ENCODE results near the gene CHRNA10. TPM values are rescaled to one million over a fixed set of nuclear protein-coding genes. Genes with fewer than 3 reads are reported as not detected.

CHRNA10 gene
- total and polyA plus RNA-seq, 10 of the 15 experiments (the other 5 are each of a cell fraction or from before 2014, with no cell fraction given), result 0.14 to 1.5 (median 0.57) TPM

DNA sequence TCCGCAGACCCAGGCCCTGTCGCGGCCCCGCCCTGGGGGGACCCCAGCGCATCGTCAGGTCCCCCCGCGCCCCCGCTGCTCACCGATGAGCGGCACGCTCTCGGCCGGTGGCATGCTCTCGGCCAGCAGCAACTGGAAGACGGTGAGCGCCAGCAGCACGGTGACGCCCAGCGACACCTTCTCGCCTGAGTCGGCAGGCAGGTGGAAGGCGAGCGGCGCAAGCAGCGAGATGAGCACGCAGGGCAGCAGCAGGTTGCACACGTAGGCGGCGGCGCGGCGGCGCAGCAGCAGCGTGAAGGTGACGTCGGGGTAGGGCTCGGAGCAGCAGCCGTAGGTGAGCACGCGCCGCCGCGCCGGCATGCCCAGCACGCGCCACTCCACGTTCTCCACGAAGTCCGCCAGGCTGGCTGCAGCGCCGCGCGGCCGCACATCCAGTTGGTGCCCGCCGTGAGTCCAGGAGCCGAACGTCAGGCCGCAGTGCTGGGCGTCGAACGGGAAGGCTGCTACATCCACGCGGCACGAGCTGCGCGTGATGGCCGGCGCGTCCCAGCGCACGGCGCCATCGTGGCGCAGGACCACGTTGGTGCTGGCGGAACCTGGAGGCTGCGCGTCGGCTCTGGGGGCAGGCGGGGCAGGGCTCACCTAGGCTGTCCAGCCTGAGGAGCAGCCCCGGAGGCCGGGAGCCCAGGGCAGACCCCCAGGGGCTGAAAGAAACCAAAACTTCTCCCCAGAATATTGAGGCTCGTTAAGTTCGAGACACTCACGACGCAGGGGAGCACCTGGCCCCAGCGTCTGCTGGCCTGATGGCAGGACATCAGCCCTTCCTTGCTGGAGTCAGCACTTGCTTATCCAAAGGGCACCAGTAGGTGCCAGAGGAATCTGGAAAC, 3.8 kb downstream of the CHRNA10 start:
- BruUV-seq (replicated peaks), result no TSS peak
- no peak for ATAC-seq
- ChIA-PET RAD21 (ENCODE audit: unreplicated experiment) (no interaction called here), POLR2A (interaction anchor here (0.6 kb wide), 1 partner anchor 226 kb away, joined by 4 read pairs; no protein-coding TSS in a partner anchor), SMC1A (ENCODE audit: uncharacterized antibody, unreplicated experiment) (no interaction called here), CTCF (no interaction called here)
- FAIRE-seq, result no peak
- Histone ChIP-seq H2AFZ (ENCODE audit: control insufficient read depth, low read depth, low read length) (no peak overlapping the region), H3K9me3 (replicated peaks; ENCODE audit: control insufficient read depth, insufficient read depth, low read length) (no peaks in the 10 kb centered on the region), H3K9ac (ENCODE audit: control insufficient read depth, insufficient read depth, low read length) (no peak overlapping the region), H3K4me1 (ENCODE audit: control insufficient read depth, insufficient read depth, low read length) (no peaks in the 10 kb centered on the region), H4K20me1 (ENCODE audit: control insufficient read depth, insufficient read depth) (no peaks in the 10 kb centered on the region), H3K27me3 (replicated peaks in 1 of 2; ENCODE audit: control insufficient read depth in 2 of 2, insufficient read depth in 2 of 2, low read length in 1 of 2) (no peaks in the 10 kb centered on the region), H3K27ac (ENCODE audit: control insufficient read depth, insufficient read depth) (no peak overlapping the region), H3K36me3 (ENCODE audit: control insufficient read depth in 2 of 2, insufficient read depth in 2 of 2, low read length in 1 of 2) (peaks cover 8 to 9% of the 10 kb centered on the region in 2 experiments), H3K79me2 (ENCODE audit: control insufficient read depth, insufficient read depth, low read length) (no peaks in the 10 kb centered on the region), H3K4me2 (ENCODE audit: control insufficient read depth, insufficient read depth) (no peak overlapping the region), H3K4me3 (no peak overlapping the region)
- no peak for TF ChIP-seq SMAD1 (IDR thresholded peaks at IDR 0.05; ENCODE audit: low read depth, partially characterized antibody)
- intact Hi-C loops (cut with micrococcal nuclease; ENCODE audit: unreplicated experiment), result no loop called here
- DNase-seq (ENCODE audit: low read depth, low spot score), result no peak
- in situ Hi-C loops (cut with MboI), result no loop called here
- over 99% methylated on average over 75 of the region's 89 CpGs for WGBS (ENCODE audit: insufficient coverage, insufficient replicate concordance, low lambda C conversion rate, missing lambda C conversion rate)

- Histone ChIP-seq H2AFZ (ENCODE audit: control insufficient read depth, low read depth, low read length) (no peak overlapping the region), H3K4me2 (ENCODE audit: control insufficient read depth, insufficient read depth) (no peak overlapping the region), H3K4me3 (no peak overlapping the region), H3K9ac (ENCODE audit: control insufficient read depth, insufficient read depth, low read length) (no peak overlapping the region), H3K27me3 (replicated peaks in 1 of 2; ENCODE audit: control insufficient read depth in 2 of 2, insufficient read depth in 2 of 2, low read length in 1 of 2) (no peaks in the 10 kb centered on the region), H3K9me3 (replicated peaks; ENCODE audit: control insufficient read depth, insufficient read depth, low read length) (no peaks in the 10 kb centered on the region), H3K4me1 (ENCODE audit: control insufficient read depth, insufficient read depth, low read length) (no peaks in the 10 kb centered on the region), H3K36me3 (ENCODE audit: control insufficient read depth in 2 of 2, insufficient read depth in 2 of 2, low read length in 1 of 2) (peaks cover 4% of the 10 kb centered on the region in 2 experiments; a peak in 3 of 4 replicates), H3K79me2 (ENCODE audit: control insufficient read depth, insufficient read depth, low read length) (no peaks in the 10 kb centered on the region), H4K20me1 (ENCODE audit: control insufficient read depth, insufficient read depth) (no peaks in the 10 kb centered on the region), H3K27ac (ENCODE audit: control insufficient read depth, insufficient read depth) (no peak overlapping the region)
- intact Hi-C loops (cut with micrococcal nuclease; ENCODE audit: unreplicated experiment), result no loop called here
- BruUV-seq (replicated peaks), result no TSS peak
- FAIRE-seq, result no peak
- in situ Hi-C loops (cut with MboI), result no loop called here
- ChIA-PET SMC1A (ENCODE audit: uncharacterized antibody, unreplicated experiment) (no interaction called here), CTCF (no interaction called here), RAD21 (ENCODE audit: unreplicated experiment) (no interaction called here), POLR2A (no interaction called here)
- ATAC-seq, result no peak
- DNase-seq (ENCODE audit: low read depth, low spot score), result no peak
- WGBS (ENCODE audit: insufficient coverage, insufficient replicate concordance, low lambda C conversion rate, missing lambda C conversion rate), result 90% methylated on average over 16 of the region's 17 CpGs
- TF ChIP-seq BACH1 (IDR thresholded peaks at IDR 0.05; ENCODE audit: borderline replicate concordance), result no peak
- no peak for TF ChIP-seq USF2 (IDR thresholded peaks at IDR 0.05; ENCODE audit: borderline replicate concordance, low read depth, low read length)
- TF ChIP-seq JUNB (IDR thresholded peaks at IDR 0.05), result no peak
- no peak for TF ChIP-seq STAT3 (IDR thresholded peaks at IDR 0.05; ENCODE audit: low read depth, low read length)
- TF ChIP-seq ZNF274 (IDR thresholded peaks at IDR 0.05; ENCODE audit: insufficient read depth, insufficient read length), result no peak
- TF ChIP-seq SUPT20H (IDR thresholded peaks at IDR 0.05; ENCODE audit: borderline replicate concordance, control insufficient read depth, low read depth, low read length), result no peak
- TF ChIP-seq REST (IDR thresholded peaks at IDR 0.05; ENCODE audit: low read depth, low read length), result no peak
- TF ChIP-seq ZBED1 (IDR thresholded peaks at IDR 0.05; ENCODE audit: borderline replicate concordance), result no peak
- no peak for TF ChIP-seq MEF2A (IDR thresholded peaks at IDR 0.05; ENCODE audit: insufficient read depth, low read depth, low read length)
Observed at GRCh38 chr11:3666023-3666530, 5.1 kb downstream of the CHRNA10 start.

Data from GM12878 (cell line).